Body of pancreas (tissue), 4 donors: ENCODE measurements around the gene ABCC5.

ENCODE experiments used
- CTCF ChIP-seq, 7 experiments: fragments of 450-650 bp in 4 of 7; fragments of 200-600 bp in 3 of 7; sonication (generic) in 3 of 7; IDR thresholded peaks; one replicate each; pipeline ENCODE4 v1.5.1; 2016 to 2019; ENCODE audit warnings: antibody characterized with exemption in 7 of 7
- POLR2A ChIP-seq, 3 donors: fragments of 450-650 bp; IDR thresholded peaks; one replicate each; pipeline ENCODE4 v1.6.1; 2016; ENCODE audit warnings: antibody characterized with exemption in 3 of 3, mild to moderate bottlenecking in 2 of 3

DNA sequence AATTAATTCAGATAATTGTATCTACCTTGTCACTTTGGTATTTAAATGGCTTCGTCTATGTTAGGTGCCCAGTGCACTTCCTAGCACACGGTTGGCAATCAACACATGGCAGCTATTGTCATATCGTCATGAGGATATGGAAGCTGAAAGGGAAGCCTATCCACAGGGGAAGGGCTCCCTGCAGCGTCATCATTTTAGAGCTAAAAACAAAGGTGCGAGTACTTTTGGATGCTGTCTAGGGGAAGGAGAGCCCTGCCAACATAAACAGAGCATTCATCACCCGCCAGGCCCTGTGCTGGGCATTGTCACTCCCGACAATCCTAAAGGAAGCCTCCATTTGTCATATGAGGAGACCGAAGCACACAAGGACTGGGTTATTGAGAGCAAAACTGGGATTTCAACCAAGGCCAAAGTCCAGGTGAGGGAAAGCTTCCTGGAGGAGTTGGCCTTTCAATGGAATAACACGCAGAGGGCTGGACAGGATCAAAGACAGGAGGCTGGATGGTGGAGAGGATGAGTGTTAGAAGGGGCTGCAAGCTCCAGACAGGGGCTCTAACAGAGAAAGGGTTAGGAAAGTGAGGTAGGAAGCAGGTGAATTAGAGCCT, 125.0 kb downstream of the ABCC5 start:
- TF ChIP-seq CTCF (IDR thresholded peaks at IDR 0.05) (no peak), POLR2A (IDR thresholded peaks at IDR 0.05) (no peak)
